IMR-90 (cell line): ENCODE data around the gene SYT17. TPM values are rescaled to one million over a fixed set of nuclear protein-coding genes. Genes with fewer than 3 reads are reported as not detected.

Experiments used
- ATAC-seq: fragments of 200-7000 bp; cut with Tn5 transposase; 2 replicates; pipeline ENCODE4 v1.9.1; 2020; ENCODE audit warnings: low read depth, mild to moderate bottlenecking, moderate library complexity
- BruUV-seq: library from RNA; stranded (reverse); fragments of 400-500 nt; replicated peaks from 2 replicates; lab custom pipeline; 2021; lab: Mats Ljungman, UMichigan
- CTCF ChIA-PET: fragments of 300-600 bp; formaldehyde crosslinking; extraction: SDS; loops from one replicate; lab custom pipeline; 2021; ENCODE audit warnings: antibody characterized with exemption; lab: Yijun Ruan, JAX
- POLR2A ChIA-PET: fragments of 300-600 bp; sonication (Branson Sonifier 250); formaldehyde crosslinking; loops from one replicate; lab custom pipeline; 2022; ENCODE audit warnings: antibody characterized with exemption; ENCODE audit not compliant: unreplicated experiment; lab: Charles Lee
- DNase-seq: peaks from one replicate; pipeline ENCODE4 v3.0.0; 2013
- H2AFZ ChIP-seq: replicated peaks from 2 replicates; pipeline ENCODE3; 2013; ENCODE audit warnings: low read length, mild to moderate bottlenecking; ENCODE audit not compliant: poor library complexity
- H2AK5ac ChIP-seq: 2 replicates; pipeline ENCODE4 v1.6.1; 2013; ENCODE audit warnings: low read depth, low read length, inconsistent platforms
- H2AK9ac ChIP-seq: replicated peaks from 2 replicates; pipeline ENCODE3; 2013; ENCODE audit warnings: mild to moderate bottlenecking, low read depth, low read length, moderate library complexity; ENCODE audit not compliant: poor library complexity
- H2BK120ac ChIP-seq: 2 replicates; pipeline ENCODE4 v1.6.1; 2013; ENCODE audit warnings: low read depth, low read length, inconsistent platforms
- H2BK15ac ChIP-seq: 3 replicates; pipeline ENCODE4 v1.6.1; 2013; ENCODE audit warnings: low read depth, low read length, inconsistent platforms
- H2BK20ac ChIP-seq: 2 replicates; pipeline ENCODE4 v1.6.1; 2013; ENCODE audit warnings: low read depth, mild to moderate bottlenecking, inconsistent platforms, low read length, moderate library complexity
- H2BK5ac ChIP-seq: 2 replicates; pipeline ENCODE4 v1.6.1; 2013; ENCODE audit warnings: mild to moderate bottlenecking, low read depth, low read length, inconsistent platforms; ENCODE audit not compliant: poor library complexity, severe bottlenecking
- H3K14ac ChIP-seq: replicated peaks from 2 replicates; pipeline ENCODE4 v1.6.1; 2013; ENCODE audit warnings: low read depth, low read length, inconsistent platforms
- H3K18ac ChIP-seq: 2 replicates; pipeline ENCODE4 v1.6.1; 2013; ENCODE audit warnings: low read depth, low read length, control low read depth
- H3K23ac ChIP-seq: 2 replicates; pipeline ENCODE4 v1.6.1; 2013; ENCODE audit warnings: low read depth, low read length, inconsistent platforms
- H3K27ac ChIP-seq: 2 replicates; pipeline ENCODE4 v1.5.1; 2013; ENCODE audit warnings: mild to moderate bottlenecking, control low read depth, low read length; ENCODE audit not compliant: insufficient read depth
- H3K27me3 ChIP-seq: 2 replicates; pipeline ENCODE4 v1.6.1; 2013; ENCODE audit warnings: low read length; ENCODE audit not compliant: control insufficient read depth, insufficient read depth
- H3K36me3 ChIP-seq: 2 replicates; pipeline ENCODE4 v1.6.1; 2013; ENCODE audit warnings: low read length, mixed read lengths; ENCODE audit not compliant: control insufficient read depth, insufficient read depth
- H3K4ac ChIP-seq: 2 replicates; pipeline ENCODE4 v1.6.1; 2013; ENCODE audit warnings: low read depth, low read length, inconsistent platforms
- H3K4me1 ChIP-seq: 2 replicates; pipeline ENCODE4 v1.6.1; 2013; ENCODE audit warnings: low read length, mixed read lengths; ENCODE audit not compliant: control insufficient read depth, insufficient read depth
- H3K4me2 ChIP-seq: 2 replicates; pipeline ENCODE4 v1.6.1; 2013; ENCODE audit warnings: low read depth, mild to moderate bottlenecking, control low read depth, low read length, moderate library complexity
- H3K4me3 ChIP-seq: 2 replicates; pipeline ENCODE4 v1.5.1; 2013; ENCODE audit warnings: low read depth, mild to moderate bottlenecking, control low read depth, low read length, moderate library complexity; ENCODE audit not compliant: insufficient read depth
- H3K56ac ChIP-seq: 2 replicates; pipeline ENCODE4 v1.6.1; 2013; ENCODE audit warnings: low read length, inconsistent platforms; ENCODE audit not compliant: insufficient read depth; ENCODE audit errors: extremely low read depth
- H3K79me1 ChIP-seq, 2 experiments: 2 replicates each; pipeline ENCODE4 v1.6.1; 2013; ENCODE audit warnings: low read length in 2 of 2, inconsistent platforms in 1 of 2, low read depth in 1 of 2
- H3K9ac ChIP-seq: 2 replicates; pipeline ENCODE4 v1.6.1; 2013; ENCODE audit warnings: low read depth, low read length, control low read depth
- H3K9me1 ChIP-seq: 2 replicates; pipeline ENCODE4 v1.6.1; 2013; ENCODE audit warnings: low read length, inconsistent platforms; ENCODE audit not compliant: insufficient read depth
- H3K9me3 ChIP-seq: 2 replicates; pipeline ENCODE4 v1.6.1; 2013; ENCODE audit warnings: low read length; ENCODE audit not compliant: control insufficient read depth, insufficient read depth
- H4K20me1 ChIP-seq: 2 replicates; pipeline ENCODE4 v1.6.1; 2013; ENCODE audit warnings: low read length, inconsistent platforms; ENCODE audit not compliant: insufficient read depth
- H4K5ac ChIP-seq: 2 replicates; pipeline ENCODE4 v1.6.1; 2013; ENCODE audit warnings: mild to moderate bottlenecking, low read depth, low read length, control low read depth
- H4K8ac ChIP-seq, 2 experiments: 2 replicates each; pipeline ENCODE4 v1.6.1; 2013; ENCODE audit warnings: low read depth in 2 of 2, low read length in 2 of 2, control low read depth in 1 of 2, inconsistent platforms in 1 of 2
- H4K91ac ChIP-seq: 2 replicates; pipeline ENCODE4 v1.6.1; 2013; ENCODE audit warnings: low read depth, low read length, inconsistent platforms; ENCODE audit not compliant: insufficient read depth
- CTCF ChIP-seq: conservative IDR thresholded peaks from 2 replicates; pipeline ENCODE4 v1.5.1; 2012; ENCODE audit warnings: mild to moderate bottlenecking, low read depth, low read length, improper control_type of control experiment
- MAZ ChIP-seq: IDR thresholded peaks from 2 replicates; pipeline ENCODE4 v1.6.1; 2012; ENCODE audit warnings: low read depth, mild to moderate bottlenecking, low read length, improper control_type of control experiment, moderate library complexity, borderline replicate concordance
- NFE2L2 ChIP-seq: fragments of 150-350 bp; IDR thresholded peaks from 2 replicates; pipeline ENCODE4 v1.6.1; 2016; ENCODE audit warnings: low read depth, mild to moderate bottlenecking, low read length
- RFX5 ChIP-seq: IDR thresholded peaks from 2 replicates; pipeline ENCODE4 v1.8.0; 2012; ENCODE audit warnings: low read depth, mild to moderate bottlenecking, low read length, moderate library complexity
- USF2 ChIP-seq: fragments of 150-350 bp; IDR thresholded peaks from 2 replicates; pipeline ENCODE4 v1.6.1; 2017; ENCODE audit warnings: mild to moderate bottlenecking, antibody characterized with exemption, low read length, low read depth
- WGBS, 2 experiments: methylation state at CpG; one replicate each; pipeline versions ENCODE4 v1.1.5 to v1.1.7; 2013; ENCODE audit warnings: missing lambda C conversion rate in 2 of 2; ENCODE audit not compliant: insufficient read length in 1 of 2; ENCODE audit errors: extremely low coverage in 2 of 2; 5-methylcytosine and 5-hydroxymethylcytosine counted together
- dilution Hi-C: fragments of 300-500 bp; cut with HindIII; formaldehyde crosslinking; loops from one replicate; pipeline ENCODE4 v1.14.3; 2018; ENCODE audit warnings: low sequenced_read_pairs; ENCODE audit not compliant: unreplicated experiment
- in situ Hi-C: fragments of 300-500 bp; cut with MboI; formaldehyde crosslinking; loops from 3 replicates; pipeline ENCODE4 v1.14.3; 2019; ENCODE audit warnings: low sequenced_read_pairs, inconsistent platforms, mixed read lengths
- intact Hi-C: fragments of 100-400 bp; cut with micrococcal nuclease; formaldehyde crosslinking; loops from 2 replicates; pipeline ENCODE4 v1.10.0; 2022
- polyA plus RNA-seq, 3 experiments: library from polyadenylated mRNA; depleted of rRNA; stranded (reverse); fragments of >200 nt; gene quantifications; 2 replicates each; pipeline ENCODE4 v1.2.3, GENCODE V29; 2012; ENCODE audit warnings: low replicate concordance in 1 of 3
- total RNA-seq: library from RNA; depleted of rRNA; stranded (reverse); fragments of >200 nt; gene quantifications from 2 replicates; pipeline ENCODE4 v1.2.3, GENCODE V29; 2012

SYT17 gene
- total and polyA plus RNA-seq, 2 of the 4 experiments (the other 2 are of a cell fraction) = not detected

GRCh38 chr16:19147627-19148026, 20.4 kb upstream of the SYT17 start:
- Histone ChIP-seq H2BK20ac (no peak overlapping the region), H3K56ac (no peak overlapping the region), H3K18ac (no peak overlapping the region), H3K9me3 (peaks cover 4% of the 10 kb centered on the region), H3K9ac (no peak overlapping the region), H2BK5ac (no peak overlapping the region), H2BK15ac (no peak overlapping the region), H2BK120ac (no peak overlapping the region), H3K23ac (no peak overlapping the region), H3K14ac (no peak overlapping the region), H4K8ac (no peak overlapping the region), H3K79me1 (no peaks in the 10 kb centered on the region), H3K4me2 (no peak overlapping the region), H3K36me3 (no peaks in the 10 kb centered on the region), H4K20me1 (no peaks in the 10 kb centered on the region), H4K91ac (no peak overlapping the region), H2AFZ (no peak overlapping the region), H3K4me3 (no peak overlapping the region), H3K4me1 (no peaks in the 10 kb centered on the region), H3K27ac (no peak overlapping the region), H3K9me1 (no peaks in the 10 kb centered on the region), H2AK5ac (no peak overlapping the region), H3K4ac (no peak overlapping the region), H3K27me3 (peaks cover 21% of the 10 kb centered on the region), H2AK9ac (no peak overlapping the region), H4K5ac (no peak overlapping the region)
- intact Hi-C loops = no loop called here
- no peak for ATAC-seq
- ChIA-PET CTCF (no interaction called here), POLR2A (no interaction called here)
- in situ Hi-C loops = no loop called here
- no TSS peak for BruUV-seq
- WGBS, 2 experiments = no CpG with 5 or more reads among the region's 4 CpGs
- DNase-seq = no peak
- dilution Hi-C loops = no loop called here
- TF ChIP-seq CTCF (no peak), RFX5 (no peak), NFE2L2 (no peak), MAZ (no peak), USF2 (no peak)
